Measurements from ENCODE around the gene EHBP1. TPM values are rescaled to one million over a fixed set of nuclear protein-coding genes. Genes with fewer than 3 reads are reported as not detected.
A peak's percentile ranks its signal among the peaks of the same experiment; 100 is the strongest.

Gene EHBP1
- polyA plus RNA-seq, 3 donors = 4.2 to 6.1 (median 6.0) TPM

GRCh38 chr2:62783679-62784078 is 78.2 kb downstream of the EHBP1 start:
- no peak for DNase-seq
- Histone ChIP-seq H3K27ac (ENCODE audit: low read depth in 1 of 2, low read length in 2 of 2) (no peak overlapping the region), H3K4me3 (replicated peaks in 1 of 3; ENCODE audit: low read depth in 2 of 3, low read length in 3 of 3) (no peak overlapping the region), H3K79me2 (ENCODE audit: insufficient read depth, low read length) (no peaks in the 10 kb centered on the region), H3K9ac (ENCODE audit: insufficient read depth, low read length, poor library complexity, severe bottlenecking) (no peak overlapping the region), H2AFZ (ENCODE audit: insufficient read depth, low read depth, low read length, poor library complexity, severe bottlenecking) (no peak overlapping the region), H3K36me3 (replicated peaks in 1 of 2; ENCODE audit: control insufficient read depth in 1 of 2, insufficient read depth in 2 of 2, low read length in 2 of 2) (no peaks in the 10 kb centered on the region), H3K27me3 (ENCODE audit: control insufficient read depth in 2 of 2, insufficient read depth in 2 of 2, low read length in 2 of 2) (no peaks in the 10 kb centered on the region), H3K4me1 (ENCODE audit: control insufficient read depth in 1 of 2, insufficient read depth in 2 of 2, low read length in 2 of 2) (no peaks in the 10 kb centered on the region), H3K9me3 (replicated peaks in 1 of 2; ENCODE audit: control insufficient read depth in 1 of 2, insufficient read depth in 1 of 2, low read length in 2 of 2) (peaks cover 5 to 9% of the 10 kb centered on the region in 2 donors), H4K20me1 (ENCODE audit: insufficient read depth, low read length) (no peaks in the 10 kb centered on the region), H3K4me2 (replicated peaks; ENCODE audit: extremely low read depth, low read length, poor library complexity, severe bottlenecking) (no peak overlapping the region)
- H3K4me3 Mint-ChIP-seq = no peak overlapping the region
- H3K4me1 Mint-ChIP-seq = peaks cover 9% of the 10 kb centered on the region
- H3K36me3 Mint-ChIP-seq = peaks cover 5 to 16% of the 10 kb centered on the region in 2 donors
- H3K27ac Mint-ChIP-seq = peak overlapping the region in 1 of 7 donors; percentile 13
- no peaks in the 10 kb centered on the region for H3K27me3 Mint-ChIP-seq (ENCODE audit: low read depth in 3 of 3)
- no peak for TF ChIP-seq CTCF (IDR thresholded peaks at IDR 0.05)
- H3K9me3 Mint-ChIP-seq = peaks cover 5 to 12% (median 8%) of the 10 kb centered on the region in 7 donors
- intact Hi-C loops (cut with micrococcal nuclease) = no loop called here

- H3K9ac ChIP-seq (ENCODE audit: insufficient read depth, low read length, poor library complexity, severe bottlenecking) = no peak overlapping the region
- peaks cover 5 to 12% (median 8%) of the 10 kb centered on the region in 7 donors for H3K9me3 Mint-ChIP-seq
- peaks cover 5 to 16% of the 10 kb centered on the region in 2 donors for H3K36me3 Mint-ChIP-seq
- intact Hi-C loops (cut with micrococcal nuclease) = no loop called here
- peaks cover 5 to 9% of the 10 kb centered on the region in 2 donors for H3K9me3 ChIP-seq (replicated peaks in 1 of 2; ENCODE audit: control insufficient read depth in 1 of 2, insufficient read depth in 1 of 2, low read length in 2 of 2)
- peaks cover 9% of the 10 kb centered on the region for H3K4me1 Mint-ChIP-seq
- H3K27ac Mint-ChIP-seq = no peak overlapping the region
- no peak overlapping the region for H2AFZ ChIP-seq (ENCODE audit: insufficient read depth, low read depth, low read length, poor library complexity, severe bottlenecking)
- H3K27ac ChIP-seq (ENCODE audit: low read depth in 1 of 2, low read length in 2 of 2) = no peak overlapping the region
- TF ChIP-seq CTCF (IDR thresholded peaks at IDR 0.05) = no peak
- H3K4me2 ChIP-seq (replicated peaks; ENCODE audit: extremely low read depth, low read length, poor library complexity, severe bottlenecking) = no peak overlapping the region
- no peaks in the 10 kb centered on the region for H4K20me1 ChIP-seq (ENCODE audit: insufficient read depth, low read length)
- no peak overlapping the region for H3K4me3 ChIP-seq (replicated peaks in 1 of 3; ENCODE audit: low read depth in 2 of 3, low read length in 3 of 3)
- no peaks in the 10 kb centered on the region for H3K27me3 Mint-ChIP-seq (ENCODE audit: low read depth in 3 of 3)
- no peaks in the 10 kb centered on the region for H3K79me2 ChIP-seq (ENCODE audit: insufficient read depth, low read length)
- no peak for DNase-seq
- H3K4me1 ChIP-seq (ENCODE audit: control insufficient read depth in 1 of 2, insufficient read depth in 2 of 2, low read length in 2 of 2) = no peaks in the 10 kb centered on the region
- no peak overlapping the region for H3K4me3 Mint-ChIP-seq
- no peaks in the 10 kb centered on the region for H3K36me3 ChIP-seq (replicated peaks in 1 of 2; ENCODE audit: control insufficient read depth in 1 of 2, insufficient read depth in 2 of 2, low read length in 2 of 2)
- 94% methylated on average over 2 of the region's 2 CpGs for WGBS (ENCODE audit: insufficient coverage)
- H3K27me3 ChIP-seq (ENCODE audit: control insufficient read depth in 2 of 2, insufficient read depth in 2 of 2, low read length in 2 of 2) = no peaks in the 10 kb centered on the region
Observed at GRCh38 chr2:62784341-62784740, 78.8 kb downstream of the EHBP1 start.

Measured in CD14-positive monocyte (primary cell).